ENCODE data around the gene GGT6. TPM values are rescaled to one million over a fixed set of nuclear protein-coding genes. Genes with fewer than 3 reads are reported as not detected.

GGT6 gene
- total RNA-seq, 1 experiment from 2014 or later, result not detected

GRCh38 chr17:4600563-4600962 lies 40.2 kb upstream of the GGT6 start:
- peaks cover 52% of the 10 kb centered on the region for H3K36me3 Mint-ChIP-seq (ENCODE audit: insufficient read depth, unreplicated experiment)
- H3K27ac Mint-ChIP-seq (ENCODE audit: unreplicated experiment), result peak overlapping the region; percentile 87
- POLR2A ChIA-PET, result interaction anchor here (1.9 to 2.8 kb wide), 2 partner anchors 9 to 16 kb away, joined by 10 to 28 read pairs; partner anchors contain the start of gene SMTNL2

GRCh38 chr17:4599505-4600281 lies 39.3 kb upstream of the GGT6 start:
- BruUV-seq (replicated peaks), result no TSS peak
- H3K4me3 ChIP-seq (ENCODE audit: low read depth, low read length), result no peak overlapping the region
- no peaks in the 10 kb centered on the region for H3K9me3 ChIP-seq
- TF ChIP-seq CTCF (IDR thresholded peaks at IDR 0.05; ENCODE audit: insufficient read depth in 1 of 2, low read depth in 1 of 2, low read length in 1 of 2, severe bottlenecking in 1 of 2, unreplicated experiment in 1 of 2), result no peak
- peaks cover 28% of the 10 kb centered on the region for H3K4me1 ChIP-seq
- ChIA-PET CTCF (interaction anchor here (0.6 to 2.5 kb wide), 4 partner anchors 11 to 574 kb away, joined by 3 to 9 read pairs (median 3); no protein-coding TSS in a partner anchor), POLR2A (interaction anchor here (1.9 to 2.8 kb wide), 2 partner anchors 10 to 15 kb away, joined by 10 to 28 read pairs; partner anchors contain the start of gene SMTNL2)
- peak overlapping the region; percentile 53 for H3K4me3 Mint-ChIP-seq (ENCODE audit: unreplicated experiment)
- peaks cover 13% of the 10 kb centered on the region for H3K4me1 Mint-ChIP-seq (ENCODE audit: low read depth, unreplicated experiment)
- H3K27ac Mint-ChIP-seq (ENCODE audit: unreplicated experiment), result peak overlapping the region; percentile 87
- intact Hi-C loops (cut with micrococcal nuclease; ENCODE audit: unreplicated experiment), result loop anchor here (1.0 kb wide), 1 partner anchor 11 kb away; no protein-coding TSS in a partner anchor
- no peaks in the 10 kb centered on the region for H3K9me3 Mint-ChIP-seq (ENCODE audit: unreplicated experiment)
- H3K27me3 ChIP-seq (replicated peaks; ENCODE audit: control insufficient read depth, insufficient read depth, low read length), result no peaks in the 10 kb centered on the region
- H3K36me3 Mint-ChIP-seq (ENCODE audit: insufficient read depth, unreplicated experiment), result peaks cover 48% of the 10 kb centered on the region
- DNase-seq, result peak; percentile 87 to 92
- no peaks in the 10 kb centered on the region for H3K36me3 ChIP-seq (ENCODE audit: control insufficient read depth, insufficient read depth, low read length)
- H3K27me3 Mint-ChIP-seq (ENCODE audit: insufficient read depth, unreplicated experiment), result no peaks in the 10 kb centered on the region

More at GRCh38 chr17:4600563-4600962, 40.2 kb upstream of the GGT6 start:
- Mint-ChIP-seq H3K4me3 (ENCODE audit: unreplicated experiment) (no peak overlapping the region), H3K4me1 (ENCODE audit: low read depth, unreplicated experiment) (peaks cover 13% of the 10 kb centered on the region), H3K9me3 (ENCODE audit: unreplicated experiment) (no peaks in the 10 kb centered on the region), H3K27me3 (ENCODE audit: insufficient read depth, unreplicated experiment) (no peaks in the 10 kb centered on the region)
- Histone ChIP-seq H3K4me3 (ENCODE audit: low read depth, low read length) (no peak overlapping the region), H3K9me3 (no peaks in the 10 kb centered on the region), H3K27me3 (replicated peaks; ENCODE audit: control insufficient read depth, insufficient read depth, low read length) (no peaks in the 10 kb centered on the region), H3K36me3 (ENCODE audit: control insufficient read depth, insufficient read depth, low read length) (no peaks in the 10 kb centered on the region), H3K4me1 (peaks cover 28% of the 10 kb centered on the region)
- TF ChIP-seq CTCF (IDR thresholded peaks at IDR 0.05; ENCODE audit: insufficient read depth in 1 of 2, low read depth in 1 of 2, low read length in 1 of 2, severe bottlenecking in 1 of 2, unreplicated experiment in 1 of 2), result no peak
- intact Hi-C loops (cut with micrococcal nuclease; ENCODE audit: unreplicated experiment), result loop anchor here (1.0 kb wide), 1 partner anchor 10 kb away; no protein-coding TSS in a partner anchor
- CTCF ChIA-PET, result interaction anchor here (0.6 to 2.5 kb wide), 4 partner anchors 10 to 575 kb away, joined by 3 to 9 read pairs (median 3); no protein-coding TSS in a partner anchor
- BruUV-seq (replicated peaks), result no TSS peak
- DNase-seq, result peak; percentile 61 to 81

GRCh38 chr17:4598776-4599504 lies 38.6 kb upstream of the GGT6 start:
- peak in 1 of 2 experiments; percentile 5 for DNase-seq
- H3K9me3 Mint-ChIP-seq (ENCODE audit: unreplicated experiment), result no peaks in the 10 kb centered on the region
- Histone ChIP-seq H3K4me1 (peaks cover 28% of the 10 kb centered on the region), H3K4me3 (ENCODE audit: low read depth, low read length) (no peak overlapping the region), H3K9me3 (no peaks in the 10 kb centered on the region), H3K27me3 (replicated peaks; ENCODE audit: control insufficient read depth, insufficient read depth, low read length) (no peaks in the 10 kb centered on the region), H3K36me3 (ENCODE audit: control insufficient read depth, insufficient read depth, low read length) (no peaks in the 10 kb centered on the region)
- TF ChIP-seq CTCF (IDR thresholded peaks at IDR 0.05; ENCODE audit: insufficient read depth in 1 of 2, low read depth in 1 of 2, low read length in 1 of 2, severe bottlenecking in 1 of 2, unreplicated experiment in 1 of 2), result no peak
- H3K27me3 Mint-ChIP-seq (ENCODE audit: insufficient read depth, unreplicated experiment), result no peaks in the 10 kb centered on the region
- H3K4me3 Mint-ChIP-seq (ENCODE audit: unreplicated experiment), result peak overlapping the region; percentile 40
- H3K27ac Mint-ChIP-seq (ENCODE audit: unreplicated experiment), result no peak overlapping the region
- peaks cover 42% of the 10 kb centered on the region for H3K36me3 Mint-ChIP-seq (ENCODE audit: insufficient read depth, unreplicated experiment)
- no TSS peak for BruUV-seq (replicated peaks)
- intact Hi-C loops (cut with micrococcal nuclease; ENCODE audit: unreplicated experiment), result no loop called here
- peaks cover 13% of the 10 kb centered on the region for H3K4me1 Mint-ChIP-seq (ENCODE audit: low read depth, unreplicated experiment)
- ChIA-PET POLR2A (interaction anchor here (1.9 to 2.8 kb wide), 2 partner anchors 11 to 15 kb away, joined by 10 to 28 read pairs; partner anchors contain the start of gene SMTNL2), CTCF (interaction anchor here (2.5 kb wide), 1 partner anchor 11 kb away, joined by 9 read pairs; no protein-coding TSS in a partner anchor)

All from Caco-2 (cell line).